Stimulated activated CD4-positive, alpha-beta T cell treated with anti-CD3 and anti-CD28 coated beads, TNF-alpha, amount 100 ng/mL, for 4 hours (primary cell): ENCODE data around the gene PIP5KL1.
A peak's percentile ranks its signal among the peaks of the same experiment; 100 is the strongest.

Source experiments
- DNase-seq, 3 experiments: peaks; one replicate each; pipeline ENCODE4 v3.0.0-alpha.2; 2020; ENCODE audit warnings: low read depth in 3 of 3

Gene PIP5KL1

GRCh38 chr9:127915801-127916719, 14.5 kb downstream of the PIP5KL1 start:
- no peak for DNase-seq

- DNase-seq = no peak
Measured at GRCh38 chr9:127915325-127915752, 15.2 kb downstream of the PIP5KL1 start.

GRCh38 chr9:127913682-127914081, 16.9 kb downstream of the PIP5KL1 start:
- DNase-seq = no peak

GRCh38 chr9:127912882-127913281, 17.7 kb downstream of the PIP5KL1 start:
- DNase-seq = no peak

GRCh38 chr9:127912296-127912695, 18.3 kb downstream of the PIP5KL1 start:
- no peak for DNase-seq

- DNase-seq = no peak
Measured at GRCh38 chr9:127910613-127911205, 19.9 kb downstream of the PIP5KL1 start.

GRCh38 chr9:127909839-127910273, 20.7 kb downstream of the PIP5KL1 start:
- DNase-seq = no peak

GRCh38 chr9:127908660-127908926, 22.0 kb downstream of the PIP5KL1 start:
- DNase-seq = no peak

- no peak for DNase-seq
Measured at GRCh38 chr9:127907867-127908659, 22.5 kb downstream of the PIP5KL1 start.

- DNase-seq = peak in 1 of 3 experiments; percentile 37
Measured at GRCh38 chr9:127905788-127906191, 24.8 kb downstream of the PIP5KL1 start.

GRCh38 chr9:127905004-127905728, 25.4 kb downstream of the PIP5KL1 start:
- peak in 1 of 3 experiments; percentile 52 for DNase-seq

GRCh38 chr9:127904561-127905003, 26.0 kb downstream of the PIP5KL1 start:
- no peak for DNase-seq

GRCh38 chr9:127903557-127904475, 26.8 kb downstream of the PIP5KL1 start:
- peak in 2 of 3 experiments; percentile 42 to 43 for DNase-seq

- peak; percentile 40 to 71 (median 55) for DNase-seq
Measured at GRCh38 chr9:127899128-127899943, 31.2 kb downstream of the PIP5KL1 start, which contains the start of gene ST6GALNAC6. Gene ST6GALNAC6 (minus strand): TSS chr9:127899603. CDS start chr9:127897981, 1,622 bp downstream.

GRCh38 chr9:127898433-127899127, 32.0 kb downstream of the PIP5KL1 start:
- no peak for DNase-seq

GRCh38 chr9:127897193-127897692, 33.3 kb downstream of the PIP5KL1 start:
- no peak for DNase-seq

GRCh38 chr9:127896395-127897192, 34.0 kb downstream of the PIP5KL1 start:
- no peak for DNase-seq

- DNase-seq = no peak
Measured at GRCh38 chr9:127895811-127896210, 34.8 kb downstream of the PIP5KL1 start.
